NCI-H2196 treated with DMSO at 0.1 percent for 48 hours (cell line): ENCODE results near the gene PTGES3L.
"Not testable (repeated sequence)": the region's sequence is repeated elsewhere in the genome, so short reads cannot be mapped to it uniquely, and the experiment has no call there.

Experiments
- DNase-seq: peaks from one replicate; lab custom pipeline; 2025; ENCODE audit not compliant: unreplicated experiment; lab: John Stamatoyannopoulos, UW

PTGES3L gene

GRCh38 chr17:42922294-42922693 is 57.6 kb downstream of the PTGES3L start:
- DNase-seq, result no peak

DNA sequence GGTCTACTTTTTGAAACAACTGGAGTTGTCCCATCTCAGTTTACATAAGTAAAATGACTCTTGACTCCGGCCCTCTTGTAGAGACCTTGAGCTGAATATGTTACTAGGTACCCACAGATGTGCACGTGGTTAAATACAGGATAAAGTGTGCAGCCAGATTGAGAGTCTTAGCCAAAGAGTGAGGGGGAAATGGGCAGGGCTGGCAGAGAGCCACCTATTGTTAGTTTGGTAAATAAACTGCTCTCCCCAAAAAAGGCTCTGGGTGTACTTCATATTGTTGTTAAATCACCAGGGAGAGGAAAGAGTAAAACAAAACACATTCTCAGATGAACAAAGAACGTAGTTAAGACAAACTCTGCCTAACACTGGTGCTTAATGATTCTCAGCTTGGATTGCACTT is 59.0 kb downstream of the PTGES3L start:
- no peak for DNase-seq

GRCh38 chr17:42920106-42920900 is 59.6 kb downstream of the PTGES3L start:
- no peak for DNase-seq

DNA sequence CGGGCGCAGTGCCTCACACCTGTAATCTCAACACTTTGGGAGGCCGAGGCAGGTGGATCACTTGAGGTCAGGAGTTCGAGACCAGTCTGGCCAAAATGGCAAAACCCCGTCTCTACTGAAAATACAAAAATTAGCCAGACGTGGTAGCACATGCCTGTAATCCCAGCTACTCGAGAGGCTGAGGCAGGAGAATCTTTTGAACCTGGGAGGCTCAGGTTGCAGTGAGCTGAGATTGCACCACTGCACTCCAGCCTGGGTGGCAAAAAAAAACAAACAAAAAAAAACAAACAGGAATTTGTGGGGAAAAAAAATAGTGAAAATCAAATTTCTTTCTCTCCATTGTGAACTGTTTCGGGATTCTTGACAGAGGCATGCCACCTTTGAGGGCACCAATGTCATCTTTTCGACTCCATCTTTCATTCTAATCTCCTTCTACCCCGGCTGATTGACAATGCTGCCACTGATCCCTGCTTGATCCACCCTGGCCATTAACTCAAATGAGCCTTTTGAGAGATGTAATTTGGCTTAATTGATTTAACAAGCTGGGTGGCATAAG is 60.3 kb downstream of the PTGES3L start:
- DNase-seq, result not testable (repeated sequence)

- DNase-seq, result peak; percentile 5
These were observed 60.9 kb downstream of the PTGES3L start for GRCh38 chr17:42918902-42919521.
